MCF 10A (cell line): Measurements from ENCODE around the gene HMG20B. TPM values are rescaled to one million over a fixed set of nuclear protein-coding genes. Genes with fewer than 3 reads are reported as not detected.

Experiments used
- BruUV-seq: library from RNA; stranded (reverse); fragments of 400-500 nt; replicated peaks from 2 replicates; lab custom pipeline; 2021; lab: Mats Ljungman, UMichigan
- CTCF ChIA-PET: fragments of 300-600 bp; sonication (Branson Sonifier 250); formaldehyde crosslinking; extraction: SDS; loops from one replicate; lab custom pipeline; 2021; ENCODE audit warnings: antibody characterized with exemption, inconsistent platforms; lab: Yijun Ruan, JAX
- POLR2A ChIA-PET: fragments of 300-600, 350-650 bp; sonication (Branson Sonifier 250); formaldehyde crosslinking; extraction: SDS; loops from one replicate; lab custom pipeline; 2020; ENCODE audit warnings: antibody characterized with exemption, inconsistent platforms; lab: Yijun Ruan, JAX
- DNase-seq: peaks from one replicate; pipeline ENCODE4 v3.0.0-alpha.2; 2018; ENCODE audit not compliant: unreplicated experiment
- H3K27ac Mint-ChIP-seq: one replicate; pipeline ENCODE4 v1.8.0; 2022; ENCODE audit warnings: mild to moderate bottlenecking, low read depth, mixed read lengths; ENCODE audit not compliant: unreplicated experiment
- H3K27me3 Mint-ChIP-seq: one replicate; pipeline ENCODE4 v1.8.0; 2022; ENCODE audit warnings: mixed read lengths; ENCODE audit not compliant: insufficient read depth, unreplicated experiment
- H3K36me3 Mint-ChIP-seq: one replicate; pipeline ENCODE4 v1.8.0; 2022; ENCODE audit warnings: mild to moderate bottlenecking, moderate library complexity, mixed read lengths; ENCODE audit not compliant: insufficient read depth, unreplicated experiment
- H3K4me1 Mint-ChIP-seq: one replicate; pipeline ENCODE4 v1.8.0; 2022; ENCODE audit warnings: mixed read lengths; ENCODE audit not compliant: insufficient read depth, unreplicated experiment
- H3K4me3 Mint-ChIP-seq: one replicate; pipeline ENCODE4 v1.8.0; 2022; ENCODE audit warnings: mild to moderate bottlenecking, moderate library complexity, mixed read lengths; ENCODE audit not compliant: unreplicated experiment
- H3K9me3 Mint-ChIP-seq: one replicate; pipeline ENCODE4 v1.8.0; 2022; ENCODE audit warnings: mixed read lengths; ENCODE audit not compliant: unreplicated experiment
- CTCF ChIP-seq: fragments of 200-600 bp; IDR thresholded peaks from one replicate; pipeline ENCODE4 v1.8.0; 2022; ENCODE audit warnings: antibody characterized with exemption, mild to moderate bottlenecking; ENCODE audit not compliant: unreplicated experiment
- intact Hi-C: fragments of 100-400 bp; cut with micrococcal nuclease; formaldehyde crosslinking; loops from 2 replicates; pipeline ENCODE4 v1.14.1; 2022
- total RNA-seq: library from RNA; stranded (reverse); gene quantifications from 2 replicates; pipeline ENCODE4 v1.2.3, GENCODE V29; 2022

Gene HMG20B
- total RNA-seq, 1 experiment from 2014 or later = 64.7 TPM

GRCh38 chr19:3535235-3535535, 37.6 kb upstream of the HMG20B start:
- no peak overlapping the region for H3K4me3 Mint-ChIP-seq
- intact Hi-C loops = no loop called here
- ChIA-PET POLR2A (no interaction called here), CTCF (no interaction called here)
- TF ChIP-seq CTCF = no peak
- BruUV-seq = no TSS peak
- no peaks in the 10 kb centered on the region for H3K9me3 Mint-ChIP-seq
- H3K27me3 Mint-ChIP-seq = no peaks in the 10 kb centered on the region
- peaks cover 63% of the 10 kb centered on the region for H3K36me3 Mint-ChIP-seq
- H3K27ac Mint-ChIP-seq = no peak overlapping the region
- H3K4me1 Mint-ChIP-seq = no peaks in the 10 kb centered on the region
- DNase-seq = no peak

GRCh38 chr19:3535563-3535965, 37.2 kb upstream of the HMG20B start:
- Mint-ChIP-seq H3K4me1 (no peaks in the 10 kb centered on the region), H3K9me3 (no peaks in the 10 kb centered on the region), H3K27me3 (no peaks in the 10 kb centered on the region), H3K4me3 (no peak overlapping the region), H3K27ac (no peak overlapping the region), H3K36me3 (peaks cover 63% of the 10 kb centered on the region)
- ChIA-PET POLR2A (no interaction called here), CTCF (no interaction called here)
- no peak for TF ChIP-seq CTCF
- no TSS peak for BruUV-seq
- no peak for DNase-seq
- intact Hi-C loops = no loop called here

GRCh38 chr19:3535981-3536380, 36.8 kb upstream of the HMG20B start:
- ChIA-PET CTCF (no interaction called here), POLR2A (no interaction called here)
- no peaks in the 10 kb centered on the region for H3K4me1 Mint-ChIP-seq
- peaks cover 63% of the 10 kb centered on the region for H3K36me3 Mint-ChIP-seq
- no peak for DNase-seq
- H3K9me3 Mint-ChIP-seq = no peaks in the 10 kb centered on the region
- no peaks in the 10 kb centered on the region for H3K27me3 Mint-ChIP-seq
- H3K27ac Mint-ChIP-seq = no peak overlapping the region
- no peak for TF ChIP-seq CTCF
- intact Hi-C loops = no loop called here
- BruUV-seq = no TSS peak
- no peak overlapping the region for H3K4me3 Mint-ChIP-seq

GRCh38 chr19:3536429-3537100, 36.2 kb upstream of the HMG20B start:
- Mint-ChIP-seq H3K4me1 (no peaks in the 10 kb centered on the region), H3K27ac (no peak overlapping the region), H3K9me3 (no peaks in the 10 kb centered on the region), H3K36me3 (peaks cover 63% of the 10 kb centered on the region), H3K27me3 (no peaks in the 10 kb centered on the region), H3K4me3 (no peak overlapping the region)
- no TSS peak for BruUV-seq
- DNase-seq = no peak
- no peak for TF ChIP-seq CTCF
- POLR2A ChIA-PET = interaction anchor here (0.6 to 1.6 kb wide), 2 partner anchors 20 to 237 kb away, joined by 3 to 4 read pairs; no protein-coding TSS in a partner anchor
- intact Hi-C loops = no loop called here
- CTCF ChIA-PET = interaction anchor here (0.8 kb wide), 1 partner anchor 8 kb away, joined by 3 read pairs; no protein-coding TSS in a partner anchor
